ENCODE measurements around the gene MAST4. TPM values are rescaled to one million over a fixed set of nuclear protein-coding genes. Genes with fewer than 3 reads are reported as not detected.

The MAST4 gene
- polyA plus RNA-seq, 1 donor (not counting 4 experiments of a cell fraction or from before 2014, with no cell fraction given): 19.8 TPM

- H4K20me1 ChIP-seq (ENCODE audit: control insufficient read depth, extremely low read depth, insufficient read depth, low read length): no peaks in the 10 kb centered on the region
- H3K4me2 ChIP-seq (ENCODE audit: control insufficient read depth, extremely low read depth, insufficient read depth, low read depth, low read length): no peak overlapping the region
- no peak overlapping the region for H3K4me3 ChIP-seq (ENCODE audit: control insufficient read depth in 2 of 3, extremely low read depth in 1 of 3, insufficient read depth in 2 of 3, low read depth in 1 of 3, low read length in 3 of 3)
- H3K4me1 ChIP-seq (ENCODE audit: control insufficient read depth, extremely low read depth, insufficient read depth, low read length): no peaks in the 10 kb centered on the region
- H3K9ac ChIP-seq (ENCODE audit: control insufficient read depth, extremely low read depth, insufficient read depth, low read length): no peak overlapping the region
- no peaks in the 10 kb centered on the region for H3K79me2 ChIP-seq (ENCODE audit: control insufficient read depth, insufficient read depth, low read length)
- DNase-seq (ENCODE audit: low read depth, low spot score) (no peak), FAIRE-seq (no peak)
- no peak overlapping the region for H3K27ac ChIP-seq (ENCODE audit: control insufficient read depth, insufficient read depth, low read length)
- TF ChIP-seq CTCF (optimal IDR thresholded peaks at IDR 0.05 in 1 of 3, IDR thresholded peaks at IDR 0.05 in 1 of 3, conservative IDR thresholded peaks at IDR 0.05 in 1 of 3; ENCODE audit: extremely low read depth in 1 of 3, insufficient read depth in 2 of 3, low read length in 3 of 3): no peak
- TF ChIP-seq EZH2 (IDR thresholded peaks at IDR 0.05; ENCODE audit: low read length): no peak
- H3K9me3 ChIP-seq (ENCODE audit: control insufficient read depth, low read depth, low read length): no peaks in the 10 kb centered on the region
- H3K27me3 ChIP-seq (ENCODE audit: control insufficient read depth, extremely low read depth, insufficient read depth, low read length): no peaks in the 10 kb centered on the region
- H3K36me3 ChIP-seq (ENCODE audit: control insufficient read depth in 2 of 2, extremely low read depth in 1 of 2, insufficient read depth in 2 of 2, low read length in 2 of 2): no peaks in the 10 kb centered on the region
- H3K9me1 ChIP-seq (ENCODE audit: control insufficient read depth, extremely low read depth, insufficient read depth, low read length): no peaks in the 10 kb centered on the region
- H2AFZ ChIP-seq (ENCODE audit: control insufficient read depth, low read length): no peak overlapping the region
- dilution Hi-C loops (cut with MboI; ENCODE audit: extremely low pct_ligation_motif_present, low sequenced_read_pairs): no loop called here
These were observed 38.4 kb downstream of the MAST4 start for GRCh38 chr5:66634601-66635000.

- DNase-seq (ENCODE audit: low read depth, low spot score) (no peak), FAIRE-seq (no peak)
- dilution Hi-C loops (cut with MboI; ENCODE audit: extremely low pct_ligation_motif_present, low sequenced_read_pairs): no loop called here
- Histone ChIP-seq H3K9ac (ENCODE audit: control insufficient read depth, extremely low read depth, insufficient read depth, low read length) (no peak overlapping the region), H3K4me2 (ENCODE audit: control insufficient read depth, extremely low read depth, insufficient read depth, low read depth, low read length) (no peak overlapping the region), H3K4me1 (ENCODE audit: control insufficient read depth, extremely low read depth, insufficient read depth, low read length) (no peaks in the 10 kb centered on the region), H3K27me3 (ENCODE audit: control insufficient read depth, extremely low read depth, insufficient read depth, low read length) (no peaks in the 10 kb centered on the region), H4K20me1 (ENCODE audit: control insufficient read depth, extremely low read depth, insufficient read depth, low read length) (no peaks in the 10 kb centered on the region), H3K79me2 (ENCODE audit: control insufficient read depth, insufficient read depth, low read length) (no peaks in the 10 kb centered on the region), H3K4me3 (ENCODE audit: control insufficient read depth in 2 of 3, extremely low read depth in 1 of 3, insufficient read depth in 2 of 3, low read depth in 1 of 3, low read length in 3 of 3) (no peak overlapping the region), H3K9me3 (ENCODE audit: control insufficient read depth, low read depth, low read length) (no peaks in the 10 kb centered on the region), H3K36me3 (ENCODE audit: control insufficient read depth in 2 of 2, extremely low read depth in 1 of 2, insufficient read depth in 2 of 2, low read length in 2 of 2) (no peaks in the 10 kb centered on the region), H3K27ac (ENCODE audit: control insufficient read depth, insufficient read depth, low read length) (no peak overlapping the region), H2AFZ (ENCODE audit: control insufficient read depth, low read length) (no peak overlapping the region), H3K9me1 (ENCODE audit: control insufficient read depth, extremely low read depth, insufficient read depth, low read length) (no peaks in the 10 kb centered on the region)
- no peak for TF ChIP-seq EZH2 (IDR thresholded peaks at IDR 0.05; ENCODE audit: low read length)
- no peak for TF ChIP-seq CTCF (optimal IDR thresholded peaks at IDR 0.05 in 1 of 3, IDR thresholded peaks at IDR 0.05 in 1 of 3, conservative IDR thresholded peaks at IDR 0.05 in 1 of 3; ENCODE audit: extremely low read depth in 1 of 3, insufficient read depth in 2 of 3, low read length in 3 of 3)
These were observed 41.8 kb downstream of the MAST4 start for GRCh38 chr5:66637994-66638393.

Measured in keratinocyte (primary cell).